Neuronal stem cell (in vitro differentiated cells): Measurements from ENCODE around the gene IL10RB.
"Not testable (repeated sequence)": the region's sequence is repeated elsewhere in the genome, so short reads cannot be mapped to it uniquely, and the experiment has no call there.

Source experiments
- DNase-seq: peaks from one replicate; pipeline ENCODE4 v3.0.0-alpha.2; 2013; ENCODE audit warnings: low spot score
- H2AFZ ChIP-seq: one replicate; pipeline ENCODE4 v1.6.1; 2013; ENCODE audit warnings: mild to moderate bottlenecking, low read length, inconsistent platforms
- H2AK5ac ChIP-seq: 2 replicates; pipeline ENCODE4 v1.6.1; 2013; ENCODE audit warnings: low read depth, mild to moderate bottlenecking, inconsistent platforms, low read length, moderate library complexity, mixed read lengths
- H2BK120ac ChIP-seq: 2 replicates; pipeline ENCODE4 v1.6.1; 2013; ENCODE audit warnings: low read depth, mild to moderate bottlenecking, inconsistent platforms, low read length, moderate library complexity, mixed read lengths
- H2BK12ac ChIP-seq: one replicate; pipeline ENCODE4 v1.6.1; 2013; ENCODE audit warnings: low read length, inconsistent platforms
- H2BK15ac ChIP-seq: 2 replicates; pipeline ENCODE4 v1.6.1; 2013; ENCODE audit warnings: mild to moderate bottlenecking, low read length, inconsistent platforms, mixed read lengths
- H2BK5ac ChIP-seq: one replicate; pipeline ENCODE4 v1.6.1; 2013; ENCODE audit warnings: inconsistent platforms, mild to moderate bottlenecking, low read length, moderate library complexity
- H3K14ac ChIP-seq: one replicate; pipeline ENCODE4 v1.6.1; 2013; ENCODE audit warnings: low read length, inconsistent platforms
- H3K18ac ChIP-seq: 2 replicates; pipeline ENCODE4 v1.6.1; 2013; ENCODE audit warnings: low read length, inconsistent platforms
- H3K23ac ChIP-seq: 2 replicates; pipeline ENCODE4 v1.6.1; 2013; ENCODE audit warnings: low read depth, mild to moderate bottlenecking, mixed read lengths, low read length, inconsistent platforms; ENCODE audit not compliant: poor library complexity
- H3K27ac ChIP-seq: replicated peaks from 3 replicates; pipeline ENCODE4 v1.5.1; 2013; ENCODE audit warnings: low read length, inconsistent platforms
- H3K27me3 ChIP-seq, 3 experiments: 2 replicates each; pipeline ENCODE4 v1.6.1; 2013; ENCODE audit warnings: low read length in 3 of 3, mild to moderate bottlenecking in 2 of 3, inconsistent platforms in 1 of 3, low read depth in 1 of 3, mixed read lengths in 1 of 3, moderate library complexity in 1 of 3; ENCODE audit not compliant: control insufficient read depth in 3 of 3, insufficient read depth in 3 of 3
- H3K36me3 ChIP-seq, 2 donors: replicated peaks in 1 of 2; 2 replicates each; pipeline ENCODE4 v1.6.1; 2013; ENCODE audit warnings: low read length in 2 of 2; ENCODE audit not compliant: control insufficient read depth in 2 of 2, insufficient read depth in 2 of 2
- H3K4ac ChIP-seq: 2 replicates; pipeline ENCODE4 v1.6.1; 2013; ENCODE audit warnings: inconsistent platforms, mild to moderate bottlenecking, low read length, moderate library complexity
- H3K4me1 ChIP-seq, 2 donors: 1 replicate in 1 of 2; 2 replicates in 1 of 2; pipeline ENCODE4 v1.6.1; 2013; ENCODE audit warnings: low read length in 2 of 2, low read depth in 1 of 2; ENCODE audit not compliant: control insufficient read depth in 2 of 2, insufficient read depth in 1 of 2
- H3K4me2 ChIP-seq: one replicate; pipeline ENCODE4 v1.6.1; 2013; ENCODE audit warnings: mild to moderate bottlenecking, low read length, inconsistent platforms; ENCODE audit not compliant: insufficient read depth, poor library complexity, severe bottlenecking
- H3K4me3 ChIP-seq, 2 donors: 2 replicates each; pipeline ENCODE4 v1.5.1; 2013; ENCODE audit warnings: low read length in 2 of 2, mild to moderate bottlenecking in 2 of 2, inconsistent platforms in 1 of 2, moderate library complexity in 1 of 2
- H3K79me1 ChIP-seq: one replicate; pipeline ENCODE4 v1.6.1; 2013; ENCODE audit warnings: low read depth, mild to moderate bottlenecking, inconsistent platforms, low read length, moderate library complexity
- H3K9ac ChIP-seq: one replicate; pipeline ENCODE4 v1.6.1; 2013; ENCODE audit warnings: mild to moderate bottlenecking, low read depth, low read length, inconsistent platforms; ENCODE audit not compliant: poor library complexity
- H3K9me3 ChIP-seq, 2 donors: replicated peaks in 1 of 2; 2 replicates each; pipeline versions ENCODE3 to v1.6.1; 2013; ENCODE audit warnings: low read length in 2 of 2, mild to moderate bottlenecking in 2 of 2, inconsistent platforms in 1 of 2, low read depth in 1 of 2, mixed read lengths in 1 of 2, moderate library complexity in 1 of 2; ENCODE audit not compliant: control insufficient read depth in 2 of 2, insufficient read depth in 1 of 2
- H4K8ac ChIP-seq: one replicate; pipeline ENCODE4 v1.6.1; 2013; ENCODE audit warnings: low read depth, mild to moderate bottlenecking, inconsistent platforms, low read length, moderate library complexity
- H4K91ac ChIP-seq: one replicate; pipeline ENCODE4 v1.6.1; 2013; ENCODE audit warnings: low read length, low read depth, mild to moderate bottlenecking, inconsistent platforms; ENCODE audit not compliant: poor library complexity
- WGBS, 2 donors: extraction: QIAGEN DNeasy Blood & Tissue Kit; methylation state at CpG; one replicate each; pipeline ENCODE4 v1.1.7; 2013; ENCODE audit warnings: missing lambda C conversion rate in 2 of 2, mixed read lengths in 1 of 2; ENCODE audit not compliant: insufficient read length in 2 of 2, insufficient replicate concordance in 1 of 2; ENCODE audit errors: extremely low coverage in 2 of 2; 5-methylcytosine and 5-hydroxymethylcytosine counted together

Gene IL10RB

GRCh38 chr21:33238146-33238545, 28.0 kb upstream of the IL10RB start:
- Histone ChIP-seq H3K23ac (no peak overlapping the region), H3K4me1 (no peaks in the 10 kb centered on the region), H3K36me3 (peaks cover 0 to 26% of the 10 kb centered on the region in 2 donors), H3K14ac (no peak overlapping the region), H3K4me2 (no peak overlapping the region), H4K8ac (no peak overlapping the region), H3K9ac (no peak overlapping the region), H3K27me3 (no peaks in the 10 kb centered on the region), H2BK12ac (no peak overlapping the region), H3K18ac (no peak overlapping the region), H2BK5ac (no peak overlapping the region), H3K79me1 (peaks cover 4% of the 10 kb centered on the region), H2AK5ac (no peak overlapping the region), H4K91ac (no peak overlapping the region), H3K4me3 (no peak overlapping the region), H2BK120ac (no peak overlapping the region), H2AFZ (no peak overlapping the region), H3K4ac (no peak overlapping the region), H2BK15ac (no peak overlapping the region), H3K9me3 (peaks cover 2 to 22% of the 10 kb centered on the region in 2 donors), H3K27ac (no peak overlapping the region)
- no CpG with 5 or more reads among the region's 4 CpGs for WGBS, 2 donors
- DNase-seq: no peak

DNA sequence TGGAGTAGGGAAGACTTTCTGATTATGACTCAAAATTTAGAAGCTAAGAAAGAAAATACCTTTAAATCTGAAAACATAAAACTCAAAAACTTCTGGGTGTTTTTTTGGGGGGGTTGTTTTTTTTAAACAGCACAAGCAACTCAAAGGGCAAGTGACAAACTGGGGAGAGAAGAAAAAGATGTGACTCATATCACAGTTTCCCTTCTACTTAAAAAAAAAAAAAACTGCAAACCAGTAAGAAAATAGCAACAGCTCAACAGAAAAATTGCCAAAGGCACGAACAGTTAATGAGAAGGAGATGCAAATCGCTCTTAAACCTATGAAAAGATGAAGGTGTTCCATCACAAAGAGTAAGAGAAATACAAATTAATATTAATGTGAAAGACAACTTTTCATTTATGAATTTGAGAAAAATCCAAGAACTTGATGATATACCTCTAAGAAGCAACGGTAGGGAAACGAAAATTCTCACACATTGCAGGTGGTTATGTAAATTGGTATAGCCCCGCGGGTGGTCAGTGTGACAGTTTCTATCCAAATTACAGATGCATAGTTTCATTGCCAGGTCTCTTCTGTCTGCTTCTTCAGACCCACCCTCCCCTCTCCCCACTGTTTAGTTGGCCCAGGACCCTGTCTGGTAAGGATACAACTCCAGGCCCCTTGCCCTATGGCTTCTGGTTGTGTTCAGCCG, 27.5 kb upstream of the IL10RB start:
- H4K8ac ChIP-seq: no peak overlapping the region
- H2BK12ac ChIP-seq: no peak overlapping the region
- H3K4me1 ChIP-seq: no peaks in the 10 kb centered on the region
- no peak overlapping the region for H2AK5ac ChIP-seq
- H3K79me1 ChIP-seq: peaks cover 4% of the 10 kb centered on the region
- no peak overlapping the region for H3K23ac ChIP-seq
- no peak overlapping the region for H3K4ac ChIP-seq
- H2AFZ ChIP-seq: no peak overlapping the region
- H3K9ac ChIP-seq: no peak overlapping the region
- WGBS, 2 donors: no CpG with 5 or more reads among the region's 7 CpGs
- no peak overlapping the region for H3K27ac ChIP-seq
- DNase-seq: no peak
- no peak overlapping the region for H4K91ac ChIP-seq
- no peak overlapping the region for H3K4me2 ChIP-seq
- H2BK5ac ChIP-seq: no peak overlapping the region
- H3K9me3 ChIP-seq: peaks cover 2 to 22% of the 10 kb centered on the region in 2 donors
- H3K4me3 ChIP-seq: no peak overlapping the region
- no peak overlapping the region for H2BK120ac ChIP-seq
- no peak overlapping the region for H3K18ac ChIP-seq
- no peaks in the 10 kb centered on the region for H3K27me3 ChIP-seq
- H2BK15ac ChIP-seq: no peak overlapping the region
- H3K14ac ChIP-seq: no peak overlapping the region
- peaks cover 0 to 31% of the 10 kb centered on the region in 2 donors for H3K36me3 ChIP-seq

DNA sequence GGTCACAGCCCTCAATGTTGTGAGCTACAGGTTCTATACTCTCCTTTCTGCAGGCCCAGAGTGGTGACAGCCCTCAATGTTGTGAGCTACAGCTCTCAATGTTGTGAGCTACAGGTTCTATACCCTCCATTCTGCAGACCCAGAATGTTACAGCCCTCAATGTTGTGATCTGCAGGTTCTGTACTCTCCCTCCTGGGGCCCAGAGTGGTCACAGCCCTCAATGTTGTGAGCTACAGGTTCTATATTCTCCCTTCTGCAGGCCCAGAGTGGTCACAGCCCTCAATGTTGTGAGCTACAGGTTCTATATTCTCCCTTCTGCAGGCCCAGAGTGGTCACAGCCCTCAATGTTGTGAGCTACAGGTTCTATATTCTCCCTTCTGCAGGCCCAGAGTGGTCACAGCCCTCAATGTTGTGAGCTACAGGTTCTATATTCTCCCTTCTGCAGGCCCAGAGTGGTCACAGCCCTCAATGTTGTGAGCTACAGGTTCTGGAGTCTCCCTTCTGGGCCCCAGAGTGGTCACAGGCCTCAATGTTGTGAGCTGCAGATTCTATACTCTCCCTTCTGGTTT, 26.5 kb upstream of the IL10RB start:
- H2AK5ac ChIP-seq, H2BK5ac ChIP-seq, H3K4ac ChIP-seq, H4K91ac ChIP-seq, H2AFZ ChIP-seq, H2BK15ac ChIP-seq, H3K14ac ChIP-seq, H3K23ac ChIP-seq, H3K4me2 ChIP-seq, H3K4me3 ChIP-seq, H4K8ac ChIP-seq, H3K27ac ChIP-seq, H2BK12ac ChIP-seq, H3K18ac ChIP-seq, H2BK120ac ChIP-seq, H3K27me3 ChIP-seq, H3K4me1 ChIP-seq, DNase-seq, H3K9ac ChIP-seq, H3K79me1 ChIP-seq: not testable (repeated sequence)
- peaks cover 0 to 37% of the 10 kb centered on the region in 2 donors for H3K36me3 ChIP-seq
- peaks cover 2 to 22% of the 10 kb centered on the region in 2 donors for H3K9me3 ChIP-seq

GRCh38 chr21:33240404-33240803, 25.8 kb upstream of the IL10RB start:
- Histone ChIP-seq H2AK5ac (no peak overlapping the region), H3K36me3 (peaks cover 1 to 41% of the 10 kb centered on the region in 2 donors), H3K4me2 (no peak overlapping the region), H3K4ac (no peak overlapping the region), H3K18ac (no peak overlapping the region), H2BK15ac (no peak overlapping the region), H3K4me3 (no peak overlapping the region), H3K23ac (no peak overlapping the region), H2BK12ac (no peak overlapping the region), H3K27ac (no peak overlapping the region), H2BK120ac (no peak overlapping the region), H3K79me1 (peaks cover 4% of the 10 kb centered on the region), H3K27me3 (no peaks in the 10 kb centered on the region), H2AFZ (no peak overlapping the region), H4K91ac (no peak overlapping the region), H3K14ac (no peak overlapping the region), H3K9ac (no peak overlapping the region), H2BK5ac (no peak overlapping the region), H3K4me1 (peaks cover 0 to 2% of the 10 kb centered on the region in 2 donors), H4K8ac (no peak overlapping the region), H3K9me3 (peaks cover 2 to 22% of the 10 kb centered on the region in 2 donors)
- WGBS, 2 donors: no CpG with 5 or more reads among the region's 2 CpGs
- no peak for DNase-seq
